WERI-Rb-1 (cell line): ENCODE measurements around the gene MIGA1.

ENCODE experiments used
- DNase-seq: peaks from one replicate; pipeline ENCODE4 v3.0.0-alpha.2; 2020
- H3K27ac ChIP-seq: fragments of 250-450 bp; sonication (Bioruptor Pico); 2 replicates; pipeline ENCODE4 v1.5.1; 2020; ENCODE audit warnings: mild to moderate bottlenecking, moderate library complexity
- H3K27me3 ChIP-seq: fragments of 250-450 bp; sonication (Bioruptor Pico); 2 replicates; pipeline ENCODE4 v1.5.1; 2021; ENCODE audit warnings: mild to moderate bottlenecking, low read depth, moderate library complexity; ENCODE audit not compliant: insufficient read depth, severe bottlenecking
- H3K36me3 ChIP-seq: fragments of 250-450 bp; sonication (Bioruptor Pico); 2 replicates; pipeline ENCODE4 v1.5.1; 2020; ENCODE audit warnings: mild to moderate bottlenecking, moderate library complexity
- H3K4me3 ChIP-seq: 2 replicates; pipeline ENCODE4 v1.5.1; 2011; ENCODE audit warnings: low read depth, mild to moderate bottlenecking, control low read depth, low read length
- H3K9me3 ChIP-seq: fragments of 250-450 bp; sonication (Bioruptor Pico); 2 replicates; pipeline ENCODE4 v1.5.1; 2021; ENCODE audit warnings: mild to moderate bottlenecking, moderate library complexity; ENCODE audit not compliant: severe bottlenecking
- TF ChIP-seq, protein P1 (sequence below): IDR thresholded peaks from 2 replicates; pipeline ENCODE4 v1.5.1; 2011; ENCODE audit warnings: low read depth, mild to moderate bottlenecking, control low read depth, inconsistent platforms, low read length

MIGA1 gene

GRCh38 chr1:77756052-77756754 lies 23.2 kb upstream of the MIGA1 start:
- no peak overlapping the region for H3K4me3 ChIP-seq
- DNase-seq, result no peak
- TF ChIP-seq, protein P1, sequence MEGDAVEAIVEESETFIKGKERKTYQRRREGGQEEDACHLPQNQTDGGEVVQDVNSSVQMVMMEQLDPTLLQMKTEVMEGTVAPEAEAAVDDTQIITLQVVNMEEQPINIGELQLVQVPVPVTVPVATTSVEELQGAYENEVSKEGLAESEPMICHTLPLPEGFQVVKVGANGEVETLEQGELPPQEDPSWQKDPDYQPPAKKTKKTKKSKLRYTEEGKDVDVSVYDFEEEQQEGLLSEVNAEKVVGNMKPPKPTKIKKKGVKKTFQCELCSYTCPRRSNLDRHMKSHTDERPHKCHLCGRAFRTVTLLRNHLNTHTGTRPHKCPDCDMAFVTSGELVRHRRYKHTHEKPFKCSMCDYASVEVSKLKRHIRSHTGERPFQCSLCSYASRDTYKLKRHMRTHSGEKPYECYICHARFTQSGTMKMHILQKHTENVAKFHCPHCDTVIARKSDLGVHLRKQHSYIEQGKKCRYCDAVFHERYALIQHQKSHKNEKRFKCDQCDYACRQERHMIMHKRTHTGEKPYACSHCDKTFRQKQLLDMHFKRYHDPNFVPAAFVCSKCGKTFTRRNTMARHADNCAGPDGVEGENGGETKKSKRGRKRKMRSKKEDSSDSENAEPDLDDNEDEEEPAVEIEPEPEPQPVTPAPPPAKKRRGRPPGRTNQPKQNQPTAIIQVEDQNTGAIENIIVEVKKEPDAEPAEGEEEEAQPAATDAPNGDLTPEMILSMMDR, result no peak
- no peaks in the 10 kb centered on the region for H3K27me3 ChIP-seq
- H3K36me3 ChIP-seq, result peaks cover 6% of the 10 kb centered on the region
- no peaks in the 10 kb centered on the region for H3K9me3 ChIP-seq
- no peak overlapping the region for H3K27ac ChIP-seq

GRCh38 chr1:77757066-77757584 lies 22.3 kb upstream of the MIGA1 start:
- TF ChIP-seq, protein P1, result no peak
- DNase-seq, result no peak
- H3K9me3 ChIP-seq, result no peaks in the 10 kb centered on the region
- peaks cover 6% of the 10 kb centered on the region for H3K36me3 ChIP-seq
- H3K27me3 ChIP-seq, result no peaks in the 10 kb centered on the region
- H3K27ac ChIP-seq, result no peak overlapping the region
- H3K4me3 ChIP-seq, result no peak overlapping the region

- Histone ChIP-seq H3K4me3 (no peak overlapping the region), H3K9me3 (no peaks in the 10 kb centered on the region), H3K27ac (no peak overlapping the region), H3K27me3 (no peaks in the 10 kb centered on the region), H3K36me3 (peaks cover 6% of the 10 kb centered on the region)
- TF ChIP-seq, protein P1, result no peak
- DNase-seq, result no peak
Observed at GRCh38 chr1:77757603-77758002, 21.8 kb upstream of the MIGA1 start.

- H3K27ac ChIP-seq, result peak within 1 kb of the TSS; percentile 95
- TF ChIP-seq, protein P1, result no peak
Observed at GRCh38 chr1:77759071-77760028, 20.1 kb upstream of the MIGA1 start, which contains the start of gene USP33. TSS of gene USP33 (minus strand) at chr1:77759852. CDS start at chr1:77741697, 18,155 bp downstream.

GRCh38 chr1:77762072-77762476 lies 17.4 kb upstream of the MIGA1 start:
- no peaks in the 10 kb centered on the region for H3K9me3 ChIP-seq
- H3K36me3 ChIP-seq, result peaks cover 6% of the 10 kb centered on the region
- no peaks in the 10 kb centered on the region for H3K27me3 ChIP-seq
- no peak overlapping the region for H3K27ac ChIP-seq
- no peak for DNase-seq
- no peak overlapping the region for H3K4me3 ChIP-seq
- TF ChIP-seq, protein P1, result no peak

More at GRCh38 chr1:77759071-77760028, 20.1 kb upstream of the MIGA1 start, which contains the start of gene USP33:
- H3K27me3 ChIP-seq, result no peaks in the 10 kb centered on the region
- H3K9me3 ChIP-seq, result no peaks in the 10 kb centered on the region
- H3K36me3 ChIP-seq, result peaks cover 6% of the 10 kb centered on the region
- H3K4me3 ChIP-seq, result peak within 1 kb of the TSS; percentile 61
- peak; percentile 92 for DNase-seq
